ENCODE data around the gene SPINK1. TPM values are rescaled to one million over a fixed set of nuclear protein-coding genes. Genes with fewer than 3 reads are reported as not detected.
"Not testable (repeated sequence)": the region's sequence is repeated elsewhere in the genome, so short reads cannot be mapped to it uniquely, and the experiment has no call there.

The SPINK1 gene, protein sequence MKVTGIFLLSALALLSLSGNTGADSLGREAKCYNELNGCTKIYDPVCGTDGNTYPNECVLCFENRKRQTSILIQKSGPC
- total RNA-seq, result not detected

DNA sequence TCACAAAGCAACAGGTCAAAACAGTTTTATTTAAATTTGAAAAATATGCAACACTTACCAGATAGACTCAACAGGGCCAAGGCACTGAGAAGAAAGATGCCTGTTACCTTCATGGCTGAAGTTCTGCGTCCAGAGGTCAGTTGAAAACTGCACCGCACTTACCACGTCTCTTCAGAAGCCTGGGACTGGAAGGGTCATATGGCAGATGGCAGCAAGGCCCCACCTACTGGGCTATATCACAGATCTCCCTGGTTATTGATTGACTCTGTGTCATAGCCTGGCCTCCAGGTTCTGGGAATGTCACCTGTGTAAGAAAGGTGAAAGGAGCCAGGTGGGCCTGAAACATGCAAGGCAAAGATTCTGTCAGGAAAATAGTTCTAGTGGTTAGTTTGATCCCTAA, at the start of gene SPINK1:
Gene SPINK1, minus strand, starts transcription at position 207 of the 400 bp plus-strand sequence. Its CDS starts 94 bp downstream, at position 113.
- ATAC-seq (replicated peaks in 6 of 8), result no peak
- H3K4me3 ChIP-seq, result no peak within 1 kb of the TSS
- in situ Hi-C loops (cut with MboI; ENCODE audit: low pct_unique_long_range_greater_than_20kb in 2 of 9, low sequenced_read_pairs in 9 of 9, unreplicated experiment in 9 of 9), result no loop called here
- no peak within 1 kb of the TSS for H3K27ac ChIP-seq
- H3K4me1 ChIP-seq (replicated peaks in 1 of 2), result peaks cover 8 to 13% of the 10 kb centered on the region in 2 donors
- 29 to 100% (median 33%) methylated on average over 1 to 3 of the region's 3 CpGs; no CpG with 5 or more reads in 6 of the 10 experiments for WGBS, 10 experiments

DNA sequence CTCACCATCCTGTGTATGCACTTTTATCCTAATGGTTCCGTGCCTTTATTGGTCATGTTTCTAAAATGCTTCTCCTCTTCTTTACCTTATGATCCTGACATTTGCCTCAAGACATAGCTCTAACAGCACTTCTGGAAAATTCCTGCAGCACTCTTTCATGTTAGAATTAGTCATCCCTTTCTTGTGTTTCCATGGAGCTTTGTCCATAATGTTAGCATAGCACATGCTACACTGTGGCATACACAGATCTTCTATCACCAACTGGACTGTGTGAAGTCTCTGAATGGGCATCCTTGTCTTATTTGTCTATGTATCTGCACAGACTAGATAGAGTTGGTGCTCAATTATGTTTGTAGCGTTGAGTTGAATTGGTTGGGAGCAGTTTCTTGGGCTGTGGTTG, 49.0 kb upstream of the SPINK1 start:
- Histone ChIP-seq H3K27ac (no peak overlapping the region), H3K4me3 (no peak overlapping the region), H3K4me1 (replicated peaks in 1 of 2) (peaks cover 0 to 6% of the 10 kb centered on the region in 2 donors)
- ATAC-seq (replicated peaks in 6 of 8), result peak in 6 of 8 experiments; percentile 33 to 96 (median 65)
- WGBS, 10 experiments, result 24 to 100% (median 78%) methylated on average over 1 to 2 of the region's 2 CpGs; no CpG with 5 or more reads in 2 of the 10 experiments
- in situ Hi-C loops (cut with MboI; ENCODE audit: low pct_unique_long_range_greater_than_20kb in 2 of 9, low sequenced_read_pairs in 9 of 9, unreplicated experiment in 9 of 9), result loop anchor here in 1 of 9 experiments (10.0 kb wide), 1 partner anchor 54 kb away; no protein-coding TSS in a partner anchor

- peaks cover 6 to 11% of the 10 kb centered on the region in 2 donors for H3K4me1 ChIP-seq (replicated peaks in 1 of 2)
- H3K27ac ChIP-seq, result no peak overlapping the region
- ATAC-seq (replicated peaks in 6 of 8), result no peak
- in situ Hi-C loops (cut with MboI; ENCODE audit: low pct_unique_long_range_greater_than_20kb in 2 of 9, low sequenced_read_pairs in 9 of 9, unreplicated experiment in 9 of 9), result loop anchor here in 1 of 9 experiments (10.0 kb wide), 1 partner anchor 55 kb away; no protein-coding TSS in a partner anchor
- H3K4me3 ChIP-seq, result no peak overlapping the region
- 33 to 100% (median 87%) methylated on average over 1 to 3 of the region's 3 CpGs for WGBS, 10 experiments
These were observed 48.3 kb upstream of the SPINK1 start for GRCh38 chr5:147879784-147880183.

- Histone ChIP-seq H3K4me3 (no peak within 1 kb of the TSS), H3K4me1 (replicated peaks in 1 of 2) (peaks cover 6 to 17% of the 10 kb centered on the region in 2 donors), H3K27ac (no peak within 1 kb of the TSS)
- 0 to 88% (median 60%) methylated on average over 1 to 2 of the region's 2 CpGs; no CpG with 5 or more reads in 1 of the 10 experiments for WGBS, 10 experiments
- no peak for ATAC-seq (replicated peaks in 6 of 8)
- in situ Hi-C loops (cut with MboI; ENCODE audit: low pct_unique_long_range_greater_than_20kb in 2 of 9, low sequenced_read_pairs in 9 of 9, unreplicated experiment in 9 of 9), result no loop called here
These were observed 46.7 kb upstream of the SPINK1 start, which contains the start of gene SCGB3A2 for GRCh38 chr5:147878066-147878759. Gene SCGB3A2, plus strand, starts transcription at chr5:147878711. Its CDS starts 93 bp downstream, at chr5:147878804.

DNA sequence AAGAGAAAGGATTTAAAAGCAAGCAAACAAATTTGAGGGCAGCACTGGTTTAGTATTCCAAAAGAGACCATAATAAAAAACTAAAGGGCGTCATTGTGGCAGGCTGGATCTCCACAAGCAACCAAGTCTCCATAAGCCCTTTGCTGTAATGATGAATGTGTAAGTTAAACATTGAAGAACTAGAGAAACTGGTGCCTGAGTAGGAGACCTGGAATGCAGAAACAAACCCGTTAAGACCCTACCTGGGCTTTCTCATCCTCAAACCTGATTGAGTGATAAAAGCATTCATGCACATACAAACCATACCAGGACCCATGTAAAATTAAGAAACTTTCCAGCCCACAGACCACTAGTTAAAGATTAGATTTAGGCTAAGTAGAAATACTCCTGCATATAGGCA, 45.2 kb upstream of the SPINK1 start:
- Histone ChIP-seq H3K27ac (no peak overlapping the region), H3K4me1 (replicated peaks in 1 of 2) (peaks cover 6 to 17% of the 10 kb centered on the region in 2 donors), H3K4me3 (no peak overlapping the region)
- no peak for ATAC-seq (replicated peaks in 6 of 8)
- in situ Hi-C loops (cut with MboI; ENCODE audit: low pct_unique_long_range_greater_than_20kb in 2 of 9, low sequenced_read_pairs in 9 of 9, unreplicated experiment in 9 of 9), result no loop called here
- 0 to 100% (median 80%) methylated on average over 1 to 2 of the region's 2 CpGs; no CpG with 5 or more reads in 3 of the 10 experiments for WGBS, 10 experiments

- no peak for ATAC-seq (replicated peaks in 6 of 8)
- Histone ChIP-seq H3K4me3 (no peak overlapping the region), H3K4me1 (replicated peaks in 1 of 2) (peaks cover 6 to 17% of the 10 kb centered on the region in 2 donors), H3K27ac (no peak overlapping the region)
- in situ Hi-C loops (cut with MboI; ENCODE audit: low pct_unique_long_range_greater_than_20kb in 2 of 9, low sequenced_read_pairs in 9 of 9, unreplicated experiment in 9 of 9), result no loop called here
These were observed 44.7 kb upstream of the SPINK1 start for GRCh38 chr5:147876141-147876540.

DNA sequence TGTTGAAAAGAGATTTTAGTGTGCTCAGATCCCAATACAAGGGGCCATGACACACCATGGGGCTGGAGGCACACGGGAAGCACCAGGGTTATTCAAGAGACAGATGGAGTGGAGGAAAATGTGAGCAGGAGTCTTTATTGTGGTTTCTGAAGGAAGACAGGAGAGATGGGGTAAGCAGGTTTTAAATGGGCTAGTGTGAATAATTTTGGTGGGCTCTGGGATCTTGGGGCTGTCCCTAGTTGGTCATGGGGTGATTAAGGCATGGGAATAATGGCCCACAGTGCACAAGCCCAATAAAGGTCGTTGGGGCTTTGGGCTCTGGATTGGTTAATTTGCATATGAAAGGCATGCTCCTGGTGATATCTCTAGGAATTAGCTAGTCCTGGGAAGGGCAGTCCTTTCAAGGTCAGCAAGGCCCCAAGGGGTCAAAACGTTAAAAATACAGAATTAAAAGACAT, 43.5 kb upstream of the SPINK1 start:
- H3K27ac ChIP-seq, result no peak overlapping the region
- H3K4me3 ChIP-seq, result no peak overlapping the region
- WGBS, 10 experiments, result 0 to 28% (median 7%) methylated on average over 1 to 3 of the region's 3 CpGs
- peak in 1 of 8 experiments; percentile 24 for ATAC-seq (replicated peaks in 6 of 8)
- in situ Hi-C loops (cut with MboI; ENCODE audit: low pct_unique_long_range_greater_than_20kb in 2 of 9, low sequenced_read_pairs in 9 of 9, unreplicated experiment in 9 of 9), result no loop called here
- peaks cover 6 to 11% of the 10 kb centered on the region in 2 donors for H3K4me1 ChIP-seq (replicated peaks in 1 of 2)

DNA sequence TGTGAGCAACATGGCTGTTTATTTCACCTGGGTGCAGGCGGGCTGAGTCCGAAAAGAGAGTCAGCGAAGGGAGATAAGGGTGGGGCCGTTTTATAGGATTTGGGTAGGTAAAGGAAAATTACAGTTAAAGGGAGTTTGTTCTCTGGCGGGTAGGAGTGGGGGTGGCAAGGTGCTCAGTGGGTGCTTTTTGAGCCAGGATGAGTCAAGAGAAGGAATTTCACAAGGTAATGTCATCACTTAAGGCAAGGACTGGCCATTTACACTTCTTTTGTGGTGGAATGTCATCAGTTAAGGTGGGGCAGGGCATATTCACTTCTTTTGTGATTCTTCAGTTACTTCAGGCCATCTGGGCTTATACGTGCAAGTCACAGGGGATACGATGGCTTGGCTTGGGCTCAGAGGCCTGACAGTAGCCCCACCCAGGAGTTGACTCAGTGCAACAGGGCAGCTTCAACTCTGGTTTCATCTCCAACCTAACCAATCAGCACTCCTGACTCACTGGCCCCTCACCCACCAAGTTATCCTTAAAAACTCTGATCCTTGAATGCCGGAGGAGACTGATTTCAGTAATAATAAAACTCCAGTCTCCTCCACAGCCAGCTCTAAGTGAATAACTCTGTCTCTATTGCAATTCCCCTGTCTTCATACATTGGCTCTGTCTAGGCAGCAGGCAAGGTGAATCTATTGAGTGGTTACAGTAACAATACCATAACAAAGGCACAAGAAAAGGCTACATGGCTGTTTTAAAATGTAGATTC, 42.8 kb upstream of the SPINK1 start:
- in situ Hi-C loops (cut with MboI; ENCODE audit: low pct_unique_long_range_greater_than_20kb in 2 of 9, low sequenced_read_pairs in 9 of 9, unreplicated experiment in 9 of 9); H3K27ac ChIP-seq; H3K4me3 ChIP-seq: not testable (repeated sequence)
- 40 to 100% (median 67%) methylated on average over 1 to 3 of the region's 8 CpGs; no CpG with 5 or more reads in 5 of the 10 experiments for WGBS, 10 experiments
- peak in 3 of 8 experiments; percentile 14 to 93 (median 67) for ATAC-seq (replicated peaks in 6 of 8)
- peaks cover 6 to 11% of the 10 kb centered on the region in 2 donors for H3K4me1 ChIP-seq (replicated peaks in 1 of 2)

- peaks cover 6 to 11% of the 10 kb centered on the region in 2 donors for H3K4me1 ChIP-seq (replicated peaks in 1 of 2)
- H3K4me3 ChIP-seq; in situ Hi-C loops (cut with MboI; ENCODE audit: low pct_unique_long_range_greater_than_20kb in 2 of 9, low sequenced_read_pairs in 9 of 9, unreplicated experiment in 9 of 9); H3K27ac ChIP-seq; ATAC-seq (replicated peaks in 6 of 8): not testable (repeated sequence)
- WGBS, 10 experiments, result 30 to 100% (median 76%) methylated on average over 1 to 8 of the region's 16 CpGs; no CpG with 5 or more reads in 2 of the 10 experiments
These were observed 41.4 kb upstream of the SPINK1 start for GRCh38 chr5:147872744-147873435.

DNA sequence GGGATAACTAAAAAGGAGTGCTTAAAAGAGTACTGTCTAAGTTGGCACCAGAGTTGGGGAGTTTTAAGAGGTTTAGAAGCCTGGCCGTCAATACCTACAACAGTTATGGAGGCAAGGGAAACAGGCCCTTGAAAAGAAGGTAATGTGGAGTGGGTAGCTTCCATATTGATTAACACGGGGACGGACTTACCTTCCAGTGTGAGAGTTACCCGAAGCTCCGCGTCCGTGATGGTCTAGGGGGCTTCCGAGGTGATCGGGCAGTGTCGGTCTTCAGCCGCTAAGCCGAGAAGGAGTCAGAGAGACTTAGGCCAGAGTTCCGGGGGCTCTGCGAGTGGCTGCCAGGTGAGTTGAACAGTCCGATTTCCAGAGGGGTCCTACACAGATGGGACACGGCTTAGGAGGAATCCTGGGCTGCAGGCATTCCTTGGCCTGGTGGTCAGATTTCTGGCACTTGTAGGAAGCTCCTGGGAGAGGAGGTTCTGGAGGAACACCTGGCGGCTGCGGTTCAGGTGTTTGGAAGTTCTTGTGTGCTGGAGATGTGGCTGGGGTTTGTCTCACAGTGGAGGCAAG, 40.6 kb upstream of the SPINK1 start:
- peaks cover 6 to 11% of the 10 kb centered on the region in 2 donors for H3K4me1 ChIP-seq (replicated peaks in 1 of 2)
- WGBS, 10 experiments, result 97% methylated on average over 14 of the region's 18 CpGs; no CpG with 5 or more reads in 9 of the 10 experiments
- H3K27ac ChIP-seq; H3K4me3 ChIP-seq; ATAC-seq (replicated peaks in 6 of 8); in situ Hi-C loops (cut with MboI; ENCODE audit: low pct_unique_long_range_greater_than_20kb in 2 of 9, low sequenced_read_pairs in 9 of 9, unreplicated experiment in 9 of 9): not testable (repeated sequence)

DNA sequence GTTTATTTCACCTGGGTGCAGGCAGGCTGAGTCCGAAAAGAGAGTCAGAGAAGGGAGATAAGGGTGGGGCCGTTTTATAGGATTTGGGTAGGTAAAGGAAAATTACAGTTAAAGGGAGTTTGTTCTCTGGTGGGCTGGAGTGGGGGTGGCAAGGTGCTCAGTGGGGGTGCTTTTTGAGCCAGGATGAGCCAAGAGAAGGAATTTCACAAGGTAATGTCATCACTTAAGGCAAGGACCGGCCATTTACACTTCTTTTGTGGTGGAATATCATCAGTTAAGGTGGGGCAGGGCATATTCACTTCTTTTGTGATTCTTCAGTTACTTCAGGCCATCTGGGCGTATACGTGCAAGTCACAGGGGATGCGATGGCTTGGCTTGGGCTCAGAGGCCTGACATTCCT, 38.4 kb upstream of the SPINK1 start:
- H3K27ac ChIP-seq; H3K4me3 ChIP-seq; in situ Hi-C loops (cut with MboI; ENCODE audit: low pct_unique_long_range_greater_than_20kb in 2 of 9, low sequenced_read_pairs in 9 of 9, unreplicated experiment in 9 of 9); ATAC-seq (replicated peaks in 6 of 8); H3K4me1 ChIP-seq (replicated peaks in 1 of 2): not testable (repeated sequence)
- WGBS, 10 experiments, result 33% methylated on average over 1 of the region's 6 CpGs; no CpG with 5 or more reads in 9 of the 10 experiments

GRCh38 chr5:147869112-147869511, 37.6 kb upstream of the SPINK1 start:
- Histone ChIP-seq H3K4me1 (replicated peaks in 1 of 2) (no peaks in the 10 kb centered on the region), H3K4me3 (no peak overlapping the region), H3K27ac (no peak overlapping the region)
- ATAC-seq (replicated peaks in 6 of 8), result peak in 5 of 8 experiments; percentile 36 to 80 (median 66)
- in situ Hi-C loops (cut with MboI; ENCODE audit: low pct_unique_long_range_greater_than_20kb in 2 of 9, low sequenced_read_pairs in 9 of 9, unreplicated experiment in 9 of 9), result no loop called here
- WGBS, 10 experiments, result 0 to 50% (median 19%) methylated on average over 1 to 3 of the region's 4 CpGs; no CpG with 5 or more reads in 1 of the 10 experiments
